Fibroblast of pulmonary artery (primary cell): ENCODE measurements around the gene SNAPC1.

Experiments used
- DNase-seq: peaks from one replicate; pipeline ENCODE4 v3.0.0-alpha.2; 2010; ENCODE audit warnings: low read depth
- H3K4me3 ChIP-seq: replicated peaks from 2 replicates; pipeline ENCODE4 v1.5.1; 2011; ENCODE audit warnings: low read depth, mild to moderate bottlenecking, control low read depth, low read length, moderate library complexity
- TF ChIP-seq, protein P1 (sequence below): IDR thresholded peaks from 2 replicates; pipeline ENCODE4 v1.5.1; 2011; ENCODE audit warnings: mild to moderate bottlenecking, control low read depth, low read length, inconsistent platforms; ENCODE audit errors: missing control alignments

SNAPC1 gene

DNA sequence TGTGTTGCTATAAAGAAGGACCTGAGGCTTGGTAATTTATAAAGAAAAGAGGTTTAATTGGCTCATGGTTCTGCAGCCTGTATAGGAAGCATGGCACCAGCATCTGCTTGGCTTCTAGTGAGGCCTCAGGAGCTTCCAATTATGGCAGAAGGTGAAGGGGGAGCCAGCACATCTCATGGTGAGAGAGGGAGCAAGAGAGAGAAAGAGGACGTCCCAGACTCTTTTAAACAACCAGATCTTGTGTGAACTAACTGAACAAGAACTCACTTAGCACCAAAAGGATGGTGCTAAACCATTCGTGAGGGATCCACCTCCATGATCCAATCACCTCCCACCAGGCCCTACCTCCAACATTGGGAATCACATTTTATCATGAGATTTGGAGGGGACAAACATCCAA is 6.1 kb upstream of the SNAPC1 start:
- TF ChIP-seq, protein P1, sequence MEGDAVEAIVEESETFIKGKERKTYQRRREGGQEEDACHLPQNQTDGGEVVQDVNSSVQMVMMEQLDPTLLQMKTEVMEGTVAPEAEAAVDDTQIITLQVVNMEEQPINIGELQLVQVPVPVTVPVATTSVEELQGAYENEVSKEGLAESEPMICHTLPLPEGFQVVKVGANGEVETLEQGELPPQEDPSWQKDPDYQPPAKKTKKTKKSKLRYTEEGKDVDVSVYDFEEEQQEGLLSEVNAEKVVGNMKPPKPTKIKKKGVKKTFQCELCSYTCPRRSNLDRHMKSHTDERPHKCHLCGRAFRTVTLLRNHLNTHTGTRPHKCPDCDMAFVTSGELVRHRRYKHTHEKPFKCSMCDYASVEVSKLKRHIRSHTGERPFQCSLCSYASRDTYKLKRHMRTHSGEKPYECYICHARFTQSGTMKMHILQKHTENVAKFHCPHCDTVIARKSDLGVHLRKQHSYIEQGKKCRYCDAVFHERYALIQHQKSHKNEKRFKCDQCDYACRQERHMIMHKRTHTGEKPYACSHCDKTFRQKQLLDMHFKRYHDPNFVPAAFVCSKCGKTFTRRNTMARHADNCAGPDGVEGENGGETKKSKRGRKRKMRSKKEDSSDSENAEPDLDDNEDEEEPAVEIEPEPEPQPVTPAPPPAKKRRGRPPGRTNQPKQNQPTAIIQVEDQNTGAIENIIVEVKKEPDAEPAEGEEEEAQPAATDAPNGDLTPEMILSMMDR = no peak
- H3K4me3 ChIP-seq = no peak overlapping the region

DNA sequence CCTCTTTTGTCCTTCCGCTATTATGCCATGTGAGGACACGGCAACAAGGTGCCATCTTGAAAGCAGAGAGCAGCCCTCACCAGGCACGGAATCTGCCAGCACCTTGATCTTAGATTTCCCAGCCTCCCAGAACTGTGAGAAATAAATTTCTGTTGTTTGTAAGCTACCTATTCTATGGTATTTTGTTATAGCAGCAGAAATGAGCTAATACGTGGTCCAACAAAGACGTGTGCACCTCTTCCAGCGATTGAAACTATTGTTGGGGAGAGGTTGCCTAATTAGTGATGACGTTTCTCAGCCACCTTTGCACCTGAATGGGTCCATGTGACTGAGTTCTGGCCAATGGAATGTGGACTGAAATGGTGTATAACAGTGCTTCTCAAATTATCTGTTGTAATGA is 2.3 kb upstream of the SNAPC1 start:
- no peak overlapping the region for H3K4me3 ChIP-seq
- TF ChIP-seq, protein P1 = no peak
- no peak for DNase-seq

More for the DNA sequence above, 6.1 kb upstream of the SNAPC1 start:
- DNase-seq = peak; percentile 47

DNA sequence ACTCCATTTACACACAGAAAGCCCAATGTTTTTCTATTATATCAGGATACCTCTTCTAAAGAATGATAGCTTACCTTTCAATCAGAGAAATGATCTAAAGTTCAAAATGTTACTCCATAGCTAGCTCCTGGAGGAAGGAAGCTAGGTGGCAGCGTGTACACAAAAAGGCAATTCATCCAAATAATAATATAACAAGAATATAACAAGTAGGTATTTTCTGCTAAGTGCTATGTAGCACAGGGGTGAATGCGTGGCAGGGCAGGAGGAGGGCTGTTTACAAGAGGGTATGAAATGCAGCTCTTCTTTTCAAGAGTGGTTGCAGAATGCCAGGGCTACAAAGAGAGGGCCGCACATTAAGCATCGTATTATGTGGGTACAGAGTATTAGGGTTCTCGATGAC is 663 bp upstream of the SNAPC1 start:
- TF ChIP-seq, protein P1 = no peak
- H3K4me3 ChIP-seq = peak overlapping the region; percentile 88
- DNase-seq = no peak

DNA sequence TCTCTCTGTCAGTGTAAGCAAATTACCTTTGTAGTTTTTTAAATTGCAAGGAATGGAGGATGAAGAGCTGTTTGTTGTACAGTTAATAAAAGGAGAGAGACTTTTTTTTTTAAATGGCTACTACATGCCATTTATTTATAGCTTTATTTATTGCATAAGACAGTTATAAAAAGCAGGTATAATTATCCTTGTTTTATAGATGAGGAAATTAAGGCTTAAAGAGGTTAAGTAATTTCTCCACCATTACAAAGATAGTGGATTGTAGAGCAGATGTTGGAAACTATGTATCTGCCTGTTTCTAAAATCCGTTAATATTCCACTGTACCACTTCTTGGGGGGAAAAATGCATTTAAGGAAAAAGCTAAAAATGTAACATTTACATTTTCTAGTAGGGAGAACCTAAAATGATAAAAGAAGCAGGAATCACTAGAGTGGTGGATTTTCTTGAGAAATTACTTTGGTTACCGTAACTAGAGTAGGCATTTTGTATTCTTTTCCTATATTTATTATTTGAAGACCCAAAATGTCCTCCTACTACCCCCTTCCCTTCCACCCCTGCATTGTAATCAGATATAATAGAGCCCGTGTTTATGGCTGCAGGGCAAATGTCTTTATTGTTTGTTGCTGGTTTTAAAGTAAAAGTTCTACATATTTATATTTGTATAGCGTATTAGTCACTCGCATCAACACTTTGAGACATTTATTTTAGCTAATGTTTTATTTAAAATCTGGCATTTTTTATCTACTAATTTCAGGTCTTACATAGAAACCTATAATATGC is 2.3 kb downstream of the SNAPC1 start:
- peak overlapping the region; percentile 88 for H3K4me3 ChIP-seq
- TF ChIP-seq, protein P1 = no peak
- DNase-seq = no peak

DNA sequence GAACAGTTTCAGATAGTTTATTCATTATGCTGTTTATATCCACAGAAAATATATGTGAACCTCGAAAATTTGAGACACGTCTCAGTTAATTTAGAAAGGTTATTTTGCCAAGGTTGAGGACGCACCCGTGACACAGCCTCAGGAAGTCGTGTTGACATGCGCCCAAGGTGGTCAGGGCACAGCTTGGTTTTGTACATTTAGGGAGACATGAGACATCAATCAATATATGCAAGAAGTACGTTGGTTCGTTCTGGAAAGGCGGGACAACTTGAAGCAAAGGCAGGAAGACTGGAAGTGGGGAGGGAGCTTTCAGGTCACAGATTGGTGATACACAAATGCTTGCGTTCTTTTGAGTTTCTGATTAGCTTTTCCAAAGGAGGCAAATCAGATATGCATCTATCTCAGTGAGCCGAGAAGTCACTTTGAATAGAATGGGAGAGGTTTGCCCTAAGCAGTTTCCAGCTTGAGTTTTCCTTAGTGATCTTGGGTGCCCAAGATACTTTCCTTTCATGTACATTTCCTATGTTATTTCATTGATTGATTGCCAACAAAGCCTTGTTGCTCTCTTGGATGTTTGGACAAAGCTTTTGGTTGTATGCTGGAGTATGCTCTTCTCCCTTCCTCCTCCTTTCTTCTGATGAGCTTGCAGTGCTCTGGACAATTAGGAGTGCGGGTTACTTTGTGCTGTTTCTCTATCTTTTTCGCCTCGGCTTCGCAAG is 3.2 kb downstream of the SNAPC1 start:
- no peak for DNase-seq
- TF ChIP-seq, protein P1 = no peak
- peak overlapping the region; percentile 18 for H3K4me3 ChIP-seq

DNA sequence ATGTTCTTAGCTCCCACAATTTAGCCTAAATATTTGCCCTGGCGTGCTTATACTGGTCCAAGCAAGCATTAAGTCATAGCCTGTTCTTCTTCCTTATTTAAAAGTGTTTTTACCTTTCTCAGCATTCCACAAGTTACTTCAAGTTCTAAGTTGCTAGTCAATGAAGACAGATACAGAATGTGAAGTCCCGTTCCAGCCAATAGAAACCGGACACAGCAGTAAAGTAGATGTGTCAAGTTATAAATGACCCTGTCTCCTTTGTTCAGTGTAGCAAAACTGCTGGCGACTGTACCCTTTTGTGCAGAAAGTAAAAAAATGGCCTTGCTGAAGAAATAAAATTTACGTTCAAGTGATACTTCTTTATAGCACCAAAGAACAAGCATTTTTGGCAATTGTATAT is 3.9 kb downstream of the SNAPC1 start:
- H3K4me3 ChIP-seq = no peak overlapping the region

More for the DNA sequence above, 3.9 kb downstream of the SNAPC1 start:
- TF ChIP-seq, protein P1 = no peak
- no peak for DNase-seq
